Measurements from ENCODE around the gene TMEM81. TPM values are rescaled to one million over a fixed set of nuclear protein-coding genes. Genes with fewer than 3 reads are reported as not detected.

TMEM81 gene
- total RNA-seq, 1 donor from 2014 or later = 5.4 TPM

- H3K27me3 Mint-ChIP-seq (ENCODE audit: low read depth) = no peaks in the 10 kb centered on the region
- no peak for DNase-seq (ENCODE audit: low read depth, low spot score)
- no peak overlapping the region for H3K27ac Mint-ChIP-seq (ENCODE audit: unreplicated experiment)
- no peaks in the 10 kb centered on the region for H3K9me3 Mint-ChIP-seq
- no peaks in the 10 kb centered on the region for H3K4me1 Mint-ChIP-seq
- TF ChIP-seq CTCF (conservative IDR thresholded peaks at IDR 0.05) = no peak
- H3K36me3 Mint-ChIP-seq (ENCODE audit: low read depth) = peaks cover 15% of the 10 kb centered on the region
- H3K4me3 Mint-ChIP-seq = no peak overlapping the region
These were observed 25.5 kb upstream of the TMEM81 start for GRCh38 chr1:205109711-205110110.

GRCh38 chr1:205109269-205109668 lies 25.0 kb upstream of the TMEM81 start:
- Mint-ChIP-seq H3K4me1 (no peaks in the 10 kb centered on the region), H3K27me3 (ENCODE audit: low read depth) (no peaks in the 10 kb centered on the region), H3K9me3 (no peaks in the 10 kb centered on the region), H3K4me3 (no peak overlapping the region), H3K36me3 (ENCODE audit: low read depth) (peaks cover 15% of the 10 kb centered on the region), H3K27ac (ENCODE audit: unreplicated experiment) (no peak overlapping the region)
- TF ChIP-seq CTCF (conservative IDR thresholded peaks at IDR 0.05) = no peak
- DNase-seq (ENCODE audit: low read depth, low spot score) = no peak

GRCh38 chr1:205108464-205108863 lies 24.2 kb upstream of the TMEM81 start:
- TF ChIP-seq CTCF (conservative IDR thresholded peaks at IDR 0.05) = no peak
- Mint-ChIP-seq H3K4me3 (no peak overlapping the region), H3K27ac (ENCODE audit: unreplicated experiment) (no peak overlapping the region), H3K4me1 (no peaks in the 10 kb centered on the region), H3K36me3 (ENCODE audit: low read depth) (peaks cover 20% of the 10 kb centered on the region), H3K9me3 (no peaks in the 10 kb centered on the region), H3K27me3 (ENCODE audit: low read depth) (no peaks in the 10 kb centered on the region)
- no peak for DNase-seq (ENCODE audit: low read depth, low spot score)

- Mint-ChIP-seq H3K4me1 (no peaks in the 10 kb centered on the region), H3K27ac (ENCODE audit: unreplicated experiment) (no peak overlapping the region), H3K4me3 (no peak overlapping the region), H3K36me3 (ENCODE audit: low read depth) (peaks cover 19% of the 10 kb centered on the region), H3K27me3 (ENCODE audit: low read depth) (no peaks in the 10 kb centered on the region), H3K9me3 (no peaks in the 10 kb centered on the region)
- no peak for DNase-seq (ENCODE audit: low read depth, low spot score)
- TF ChIP-seq CTCF (conservative IDR thresholded peaks at IDR 0.05) = no peak
These were observed 23.1 kb upstream of the TMEM81 start for GRCh38 chr1:205107327-205107726.

GRCh38 chr1:205102404-205102803 lies 18.1 kb upstream of the TMEM81 start:
- TF ChIP-seq CTCF (conservative IDR thresholded peaks at IDR 0.05) = no peak
- Mint-ChIP-seq H3K4me1 (no peaks in the 10 kb centered on the region), H3K36me3 (ENCODE audit: low read depth) (peaks cover 24% of the 10 kb centered on the region), H3K27me3 (ENCODE audit: low read depth) (no peaks in the 10 kb centered on the region), H3K27ac (ENCODE audit: unreplicated experiment) (no peak overlapping the region), H3K9me3 (no peaks in the 10 kb centered on the region), H3K4me3 (no peak overlapping the region)
- DNase-seq (ENCODE audit: low read depth, low spot score) = no peak

GRCh38 chr1:205098242-205098641 lies 14.0 kb upstream of the TMEM81 start:
- H3K27ac Mint-ChIP-seq (ENCODE audit: unreplicated experiment) = no peak overlapping the region
- peaks cover 14% of the 10 kb centered on the region for H3K36me3 Mint-ChIP-seq (ENCODE audit: low read depth)
- DNase-seq (ENCODE audit: low read depth, low spot score) = no peak
- H3K9me3 Mint-ChIP-seq = no peaks in the 10 kb centered on the region
- H3K4me3 Mint-ChIP-seq = no peak overlapping the region
- no peak for TF ChIP-seq CTCF (conservative IDR thresholded peaks at IDR 0.05)
- H3K27me3 Mint-ChIP-seq (ENCODE audit: low read depth) = no peaks in the 10 kb centered on the region
- H3K4me1 Mint-ChIP-seq = no peaks in the 10 kb centered on the region

All from neural crest cell (in vitro differentiated cells).